GM12878 (cell line): ENCODE data around the gene BICRA. TPM values are rescaled to one million over a fixed set of nuclear protein-coding genes. Genes with fewer than 3 reads are reported as not detected.

Source experiments
- ATAC-seq: fragments of 200-7000 bp; cut with Tn5 transposase; 3 replicates; pipeline ENCODE4 v1.9.1; 2020; ENCODE audit warnings: mild to moderate bottlenecking, moderate library complexity
- BruUV-seq: library from RNA; stranded (reverse); fragments of 400-500 nt; replicated peaks from 2 replicates; lab custom pipeline; 2021; lab: Mats Ljungman, UMichigan
- CTCF ChIA-PET: fragments of 300-600 bp; sonication (Branson Sonifier 250); formaldehyde crosslinking; extraction: SDS; loops from one replicate; lab custom pipeline; 2021; ENCODE audit warnings: inconsistent platforms; lab: Yijun Ruan, JAX
- POLR2A ChIA-PET: fragments of 350-600 bp; formaldehyde crosslinking; extraction: SDS; loops from one replicate; lab custom pipeline; 2021; ENCODE audit warnings: inconsistent platforms; lab: Charles Lee
- RAD21 ChIA-PET: fragments of 300-600 bp; sonication (Branson Sonifier 250); formaldehyde crosslinking; loops from one replicate; lab custom pipeline; 2023; ENCODE audit warnings: antibody characterized with exemption; ENCODE audit not compliant: unreplicated experiment; lab: Charles Lee
- SMC1A ChIA-PET: fragments of 300-600 bp; sonication (Branson Sonifier 250); formaldehyde crosslinking; loops from one replicate; lab custom pipeline; 2023; ENCODE audit not compliant: unreplicated experiment, uncharacterized antibody; lab: Charles Lee
- DNase-seq: peaks from one replicate; pipeline ENCODE4 v3.0.0-alpha.2; 2011; ENCODE audit warnings: low read depth, low spot score
- FAIRE-seq: peaks from 3 replicates; lab custom pipeline; 2011; peaks lifted over from hg19 to GRCh38; lab: Jason Lieb, UNC
- H2AFZ ChIP-seq: 2 replicates; pipeline ENCODE4 v1.6.0; 2011; ENCODE audit warnings: low read depth, low read length, control low read depth; ENCODE audit not compliant: control insufficient read depth
- H3K27ac ChIP-seq: 2 replicates; pipeline ENCODE4 v1.5.1; 2011; ENCODE audit warnings: control low read depth; ENCODE audit not compliant: control insufficient read depth, insufficient read depth
- H3K27me3 ChIP-seq, 2 experiments: replicated peaks in 1 of 2; 2 replicates each; pipeline versions ENCODE4 v1.6.0 to v1.6.1; 2011; ENCODE audit warnings: low read length in 1 of 2; ENCODE audit not compliant: control insufficient read depth in 2 of 2, insufficient read depth in 2 of 2
- H3K36me3 ChIP-seq, 2 experiments: 2 replicates each; pipeline ENCODE4 v1.5.1; 2011; ENCODE audit warnings: low read length in 1 of 2; ENCODE audit not compliant: control insufficient read depth in 2 of 2, insufficient read depth in 2 of 2
- H3K4me1 ChIP-seq: 2 replicates; pipeline ENCODE4 v1.6.1; 2011; ENCODE audit warnings: mild to moderate bottlenecking, low read length, moderate library complexity, mixed read lengths; ENCODE audit not compliant: control insufficient read depth, insufficient read depth
- H3K4me2 ChIP-seq: 2 replicates; pipeline ENCODE4 v1.6.0; 2011; ENCODE audit warnings: control low read depth; ENCODE audit not compliant: control insufficient read depth, insufficient read depth
- H3K4me3 ChIP-seq: fragments of 200-600 bp; sonication (generic); 2 replicates; pipeline ENCODE4 v1.5.1; 2016
- H3K79me2 ChIP-seq: 2 replicates; pipeline ENCODE4 v1.6.0; 2011; ENCODE audit warnings: low read length; ENCODE audit not compliant: control insufficient read depth, insufficient read depth
- H3K9ac ChIP-seq: 2 replicates; pipeline ENCODE4 v1.8.0; 2011; ENCODE audit warnings: low read length, control low read depth, mixed read lengths; ENCODE audit not compliant: control insufficient read depth, insufficient read depth
- H3K9me3 ChIP-seq: replicated peaks from 3 replicates; pipeline ENCODE4 v1.5.1; 2011; ENCODE audit warnings: mild to moderate bottlenecking, low read length; ENCODE audit not compliant: control insufficient read depth, insufficient read depth
- H4K20me1 ChIP-seq: 2 replicates; pipeline ENCODE4 v1.6.0; 2011; ENCODE audit not compliant: control insufficient read depth, insufficient read depth
- CEBPZ ChIP-seq: fragments of 150-350 bp; IDR thresholded peaks from 2 replicates; pipeline ENCODE4 v1.6.1; 2016; ENCODE audit warnings: low read depth, low read length
- ETV6 ChIP-seq, 2 experiments: fragments of 450-650 bp in 1 of 2; IDR thresholded peaks in 1 of 2; conservative IDR thresholded peaks in 1 of 2; 2 replicates each; pipeline ENCODE4 v1.6.1; 2014; ENCODE audit warnings: antibody characterized with exemption in 1 of 2, borderline replicate concordance in 1 of 2, low read depth in 1 of 2, mild to moderate bottlenecking in 1 of 2, moderate library complexity in 1 of 2
- JUND ChIP-seq: IDR thresholded peaks from 2 replicates; pipeline ENCODE4 v1.6.1; 2012; ENCODE audit warnings: low read depth, mild to moderate bottlenecking, low read length, improper control_type of control experiment, moderate library complexity
- LARP7 ChIP-seq: fragments of 450-650 bp; IDR thresholded peaks from 2 replicates; pipeline ENCODE4 v1.6.1; 2017; ENCODE audit warnings: mild to moderate bottlenecking
- NR2C1 ChIP-seq: fragments of 450-650 bp; IDR thresholded peaks from 2 replicates; pipeline ENCODE4 v1.6.1; 2017; ENCODE audit warnings: antibody characterized with exemption, mild to moderate bottlenecking, moderate library complexity
- RB1 ChIP-seq: fragments of 450-650 bp; formaldehyde crosslinking; IDR thresholded peaks from 2 replicates; pipeline ENCODE4 v1.6.1; 2017; ENCODE audit warnings: mild to moderate bottlenecking, borderline replicate concordance
- RUNX3 ChIP-seq: IDR thresholded peaks from 2 replicates; pipeline ENCODE4 v1.6.1; 2012; ENCODE audit warnings: low read length, inconsistent platforms
- ZNF687 ChIP-seq: fragments of 450-650 bp; IDR thresholded peaks from 2 replicates; pipeline ENCODE4 v1.6.1; 2017; ENCODE audit warnings: mild to moderate bottlenecking, moderate library complexity
- whole genome bisulfite sequencing: methylation state at CpG from one replicate; pipeline ENCODE4 v1.1.6; 2016; ENCODE audit warnings: low lambda C conversion rate; ENCODE audit not compliant: insufficient replicate concordance, insufficient coverage; ENCODE audit errors: missing lambda C conversion rate; 5-methylcytosine and 5-hydroxymethylcytosine counted together
- in situ Hi-C: fragments of 300-500 bp; cut with MboI; formaldehyde crosslinking; loops from 9 replicates; pipeline ENCODE4 v1.14.3; 2018; ENCODE audit warnings: mixed read lengths
- intact Hi-C: fragments of 100-400 bp; cut with micrococcal nuclease; formaldehyde crosslinking; loops from one replicate; pipeline ENCODE4 v1.14.2; 2022; ENCODE audit not compliant: unreplicated experiment
- polyA plus RNA-seq, 11 experiments: library from polyadenylated mRNA; depleted of rRNA in 4 of 11; unstranded in 6 of 11; stranded (reverse) in 5 of 11; fragments of >200 nt; fragmentation: Nextera tagmentation in 4 of 11; fragmentation: Illumina TruSeq in 1 of 11; extraction: Ambion mirVana in 4 of 11; extraction: Trizol in 1 of 11; gene quantifications; 1 replicate in 1 of 11; 2 replicates in 10 of 11; pipeline versions ENCODE4 v1.2.1 to v1.2.3, GENCODE V29; 2011 to 2016; ENCODE audit warnings: inconsistent platforms in 2 of 11, missing spikeins in 2 of 11, low read depth in 1 of 11
- total RNA-seq, 4 experiments: library from RNA; depleted of rRNA in 3 of 4; stranded (reverse); fragments of >200 nt in 3 of 4; fragmentation: Illumina TruSeq in 1 of 4; extraction: Trizol in 1 of 4; gene quantifications; 2 replicates each; pipeline versions ENCODE4 v1.2.1 to v1.2.3, GENCODE V29; 2013 to 2021
- TF ChIP-seq, protein P1 (sequence below): fragments of 450-650 bp; IDR thresholded peaks from 2 replicates; pipeline ENCODE4 v1.6.1; 2017; ENCODE audit warnings: mild to moderate bottlenecking, moderate library complexity

BICRA gene
- total and polyA plus RNA-seq, 10 of the 15 experiments (the other 5 are each of a cell fraction or from before 2014, with no cell fraction given): 0.11 to 15.3 (median 1.3) TPM

GRCh38 chr19:47641891-47642485 lies 33.1 kb downstream of the BICRA start (continued):
- no peak for TF ChIP-seq ZNF687
- no peak for TF ChIP-seq ETV6 (conservative IDR thresholded peaks at IDR 0.05 in 1 of 2, IDR thresholded peaks at IDR 0.05 in 1 of 2; ENCODE audit: borderline replicate concordance in 1 of 2, low read depth in 1 of 2)
- no peak for TF ChIP-seq RB1
- TF ChIP-seq NR2C1: no peak

DNA sequence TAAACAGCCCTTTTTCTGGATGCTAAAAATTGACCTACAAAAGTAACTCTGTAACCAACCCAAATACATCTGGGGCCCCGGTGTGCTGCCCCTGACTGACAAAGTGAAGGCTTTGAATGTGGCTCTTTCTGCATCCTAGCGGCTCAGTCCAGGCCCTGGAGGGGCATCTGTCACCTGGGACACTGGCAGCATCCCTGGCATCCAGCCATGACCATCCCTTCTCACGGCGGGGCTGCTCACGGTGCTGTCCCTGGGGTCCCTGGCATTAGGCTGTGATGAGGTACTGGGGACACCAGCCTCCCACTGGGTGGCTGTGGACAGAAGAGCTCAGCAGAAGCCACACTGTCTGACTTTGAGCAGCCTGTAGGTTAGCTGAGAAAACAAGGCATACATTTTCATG lies 34.3 kb downstream of the BICRA start:
- RAD21 ChIA-PET: no interaction called here
- TF ChIP-seq LARP7 (no peak), CEBPZ (no peak), RUNX3 (no peak), JUND (no peak)
- TF ChIP-seq, protein P1, sequence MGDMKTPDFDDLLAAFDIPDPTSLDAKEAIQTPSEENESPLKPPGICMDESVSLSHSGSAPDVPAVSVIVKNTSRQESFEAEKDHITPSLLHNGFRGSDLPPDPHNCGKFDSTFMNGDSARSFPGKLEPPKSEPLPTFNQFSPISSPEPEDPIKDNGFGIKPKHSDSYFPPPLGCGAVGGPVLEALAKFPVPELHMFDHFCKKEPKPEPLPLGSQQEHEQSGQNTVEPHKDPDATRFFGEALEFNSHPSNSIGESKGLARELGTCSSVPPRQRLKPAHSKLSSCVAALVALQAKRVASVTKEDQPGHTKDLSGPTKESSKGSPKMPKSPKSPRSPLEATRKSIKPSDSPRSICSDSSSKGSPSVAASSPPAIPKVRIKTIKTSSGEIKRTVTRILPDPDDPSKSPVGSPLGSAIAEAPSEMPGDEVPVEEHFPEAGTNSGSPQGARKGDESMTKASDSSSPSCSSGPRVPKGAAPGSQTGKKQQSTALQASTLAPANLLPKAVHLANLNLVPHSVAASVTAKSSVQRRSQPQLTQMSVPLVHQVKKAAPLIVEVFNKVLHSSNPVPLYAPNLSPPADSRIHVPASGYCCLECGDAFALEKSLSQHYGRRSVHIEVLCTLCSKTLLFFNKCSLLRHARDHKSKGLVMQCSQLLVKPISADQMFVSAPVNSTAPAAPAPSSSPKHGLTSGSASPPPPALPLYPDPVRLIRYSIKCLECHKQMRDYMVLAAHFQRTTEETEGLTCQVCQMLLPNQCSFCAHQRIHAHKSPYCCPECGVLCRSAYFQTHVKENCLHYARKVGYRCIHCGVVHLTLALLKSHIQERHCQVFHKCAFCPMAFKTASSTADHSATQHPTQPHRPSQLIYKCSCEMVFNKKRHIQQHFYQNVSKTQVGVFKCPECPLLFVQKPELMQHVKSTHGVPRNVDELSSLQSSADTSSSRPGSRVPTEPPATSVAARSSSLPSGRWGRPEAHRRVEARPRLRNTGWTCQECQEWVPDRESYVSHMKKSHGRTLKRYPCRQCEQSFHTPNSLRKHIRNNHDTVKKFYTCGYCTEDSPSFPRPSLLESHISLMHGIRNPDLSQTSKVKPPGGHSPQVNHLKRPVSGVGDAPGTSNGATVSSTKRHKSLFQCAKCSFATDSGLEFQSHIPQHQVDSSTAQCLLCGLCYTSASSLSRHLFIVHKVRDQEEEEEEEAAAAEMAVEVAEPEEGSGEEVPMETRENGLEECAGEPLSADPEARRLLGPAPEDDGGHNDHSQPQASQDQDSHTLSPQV: no peak

More for the DNA sequence above, 34.3 kb downstream of the BICRA start:
- FAIRE-seq (no peak), ATAC-seq (no peak), DNase-seq (no peak)
- SMC1A ChIA-PET: no interaction called here
- Histone ChIP-seq H3K79me2 (peaks cover 2% of the 10 kb centered on the region), H3K4me2 (no peak overlapping the region), H3K4me3 (no peak overlapping the region), H2AFZ (no peak overlapping the region), H4K20me1 (0 out of 2 replicates have a peak, but pooled peaks cover 3% of the 10 kb centered on the region), H3K36me3 (peaks cover 0 to 7% of the 10 kb centered on the region in 2 experiments; a peak in 2 of 4 replicates), H3K4me1 (no peaks in the 10 kb centered on the region), H3K27me3 (no peaks in the 10 kb centered on the region), H3K27ac (no peak overlapping the region), H3K9ac (no peak overlapping the region), H3K9me3 (no peaks in the 10 kb centered on the region)
- intact Hi-C loops: no loop called here
- over 99% methylated on average over 5 of the region's 5 CpGs for WGBS
- in situ Hi-C loops: no loop called here
- BruUV-seq: no TSS peak
- CTCF ChIA-PET: no interaction called here
- POLR2A ChIA-PET: no interaction called here
